GM21723 (cell line): Measurements from ENCODE around the gene VAC14.
A peak's percentile ranks its signal among the peaks of the same experiment; 100 is the strongest.
"Not testable (repeated sequence)": the region's sequence is repeated elsewhere in the genome, so short reads cannot be mapped to it uniquely, and the experiment has no call there.

ENCODE experiments used
- ATAC-seq: cut with Tn5 transposase; IDR thresholded peaks from one replicate; pipeline ENCODE4 v1.9.1; 2021; ENCODE audit warnings: mild to moderate bottlenecking, moderate library complexity; ENCODE audit not compliant: unreplicated experiment

The VAC14 gene

DNA sequence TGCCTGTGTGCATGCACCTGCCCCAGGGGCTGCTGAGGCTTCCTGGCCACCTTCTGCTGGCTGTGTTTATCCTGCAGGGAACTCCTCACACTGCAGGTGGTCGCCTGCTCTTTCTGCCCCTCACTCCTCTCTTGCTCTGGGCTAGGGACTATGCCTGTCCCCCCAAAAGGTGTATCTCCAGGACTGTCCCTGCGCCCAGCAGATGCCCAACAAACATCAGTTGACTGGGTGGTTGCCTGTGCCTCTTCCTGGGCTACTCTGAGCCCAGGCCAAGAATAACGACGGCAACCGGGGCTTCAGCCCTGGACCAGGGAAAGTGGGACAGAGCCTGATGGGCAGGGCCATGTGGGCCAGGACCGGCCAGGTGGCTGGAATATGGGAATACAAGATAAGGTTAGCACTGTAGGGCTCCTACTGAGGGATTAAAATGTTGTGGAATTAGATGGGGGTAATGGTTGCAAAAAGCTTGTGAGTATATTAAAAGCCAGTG lies 55.4 kb downstream of the VAC14 start:
- no peak for ATAC-seq

DNA sequence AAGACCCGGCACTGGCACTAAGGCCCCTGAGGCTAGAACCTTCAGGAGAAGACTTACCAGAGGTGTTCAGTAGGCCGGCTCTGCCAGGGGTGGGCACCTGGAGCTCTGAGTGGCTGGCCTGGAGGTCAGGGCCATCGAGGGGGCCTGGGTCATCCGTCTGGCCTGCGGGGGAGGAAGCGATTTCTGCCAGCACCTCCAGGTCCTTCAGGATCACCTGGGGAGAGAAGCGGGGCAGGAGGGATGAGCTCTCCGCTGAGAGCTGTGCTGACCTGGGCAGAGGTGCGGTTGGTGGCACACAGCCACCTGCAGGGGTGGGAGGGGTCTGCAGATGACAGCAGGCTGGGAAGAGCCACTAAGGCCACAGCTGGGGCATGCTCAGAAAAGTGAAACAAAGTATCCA lies 56.6 kb downstream of the VAC14 start:
- no peak for ATAC-seq

DNA sequence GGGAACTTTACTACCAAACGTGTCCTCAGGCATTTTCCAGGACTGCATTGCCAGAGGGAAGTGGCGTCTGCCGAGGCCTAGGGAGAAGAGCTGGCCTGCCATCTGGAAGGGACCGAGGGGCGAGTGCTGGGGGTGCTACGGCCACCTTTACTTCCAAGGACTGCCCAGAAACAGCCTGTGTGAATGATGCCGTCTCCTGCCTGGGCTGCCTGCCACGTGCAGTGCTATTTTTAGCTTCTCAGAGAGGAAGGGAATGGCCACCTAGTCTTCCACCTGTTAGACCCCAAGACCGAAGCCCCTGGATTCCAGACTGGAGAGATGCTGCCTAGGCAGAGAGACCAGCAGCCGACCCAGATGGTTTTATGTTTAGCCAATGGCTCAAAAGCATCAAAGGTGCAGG lies 57.2 kb downstream of the VAC14 start:
- no peak for ATAC-seq

DNA sequence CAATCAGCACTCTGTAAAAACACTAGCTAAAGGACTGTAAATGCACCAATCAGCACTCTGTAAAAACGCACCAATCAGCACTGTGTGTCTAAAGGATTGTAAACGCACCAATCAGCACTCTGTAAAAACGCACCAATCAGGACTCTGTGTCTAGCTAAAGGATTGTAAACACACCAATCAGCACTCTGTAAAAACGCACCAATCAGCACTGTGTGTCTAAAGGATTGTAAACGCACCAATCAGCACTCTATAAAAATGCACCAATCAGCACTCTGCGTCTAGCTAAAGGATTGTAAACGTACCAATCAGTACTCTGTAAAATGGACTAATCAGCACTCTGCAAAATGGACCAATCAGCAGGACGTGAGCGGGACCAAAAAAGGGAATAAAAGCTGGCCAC lies 58.0 kb downstream of the VAC14 start:
- ATAC-seq: not testable (repeated sequence)

DNA sequence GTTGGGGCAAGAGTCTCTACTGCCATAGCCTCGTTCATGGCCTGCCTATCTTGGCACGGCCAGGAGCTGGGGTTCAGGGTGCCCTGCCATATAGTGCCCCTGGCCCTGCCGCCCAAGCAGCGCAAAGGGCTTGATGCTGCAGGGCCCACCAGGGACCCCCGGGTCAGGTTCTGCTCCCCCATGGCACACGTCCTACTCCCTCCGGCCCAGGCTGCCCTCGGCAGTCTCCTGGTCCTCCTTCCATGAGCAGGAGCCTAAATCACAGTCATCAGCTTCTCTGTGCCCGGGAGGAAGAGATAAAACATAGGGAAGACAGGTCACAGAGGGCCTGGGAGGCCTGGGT lies 59.2 kb downstream of the VAC14 start:
- no peak for ATAC-seq

DNA sequence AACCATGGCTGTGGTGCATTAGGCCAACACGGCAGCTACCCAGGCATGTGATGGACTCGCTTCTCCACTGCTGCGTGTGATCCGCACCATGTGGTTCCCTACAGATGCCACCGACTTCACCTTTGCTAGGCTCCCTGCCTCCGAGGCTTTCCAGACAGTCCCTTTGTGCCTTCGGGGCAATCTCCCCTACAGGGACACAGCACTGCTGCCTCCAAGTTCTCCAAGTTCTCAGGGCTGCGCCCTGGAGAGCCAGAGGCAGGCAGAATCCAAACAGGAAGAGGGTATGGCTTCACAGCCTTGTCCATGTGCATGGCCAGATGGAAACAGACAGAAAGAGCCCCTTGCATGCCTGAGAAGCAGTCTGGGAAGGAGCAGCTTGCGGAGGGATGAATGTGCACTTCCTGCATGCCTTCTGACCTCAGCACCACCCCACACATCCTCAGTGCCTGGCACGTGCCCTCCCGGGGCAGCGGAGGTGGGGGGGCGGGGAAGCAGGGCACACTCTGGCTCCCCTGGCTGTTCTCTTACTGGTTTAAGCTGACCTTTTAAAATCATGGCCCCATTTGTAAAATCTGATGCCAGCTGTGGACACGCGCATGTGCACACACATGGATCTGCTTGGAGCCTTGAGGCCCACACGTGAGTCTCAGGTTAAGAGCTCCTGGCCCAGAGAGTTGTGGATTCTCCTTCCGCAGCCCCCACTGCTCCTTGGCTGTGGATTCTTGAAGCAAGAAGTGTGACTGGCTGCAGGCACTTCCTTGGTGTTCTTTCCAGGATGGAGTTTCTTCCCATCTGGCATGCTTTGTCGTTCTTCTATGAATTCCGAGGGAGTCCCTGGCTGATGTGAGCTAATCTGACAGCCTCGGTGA lies 59.8 kb downstream of the VAC14 start:
- ATAC-seq: no peak

DNA sequence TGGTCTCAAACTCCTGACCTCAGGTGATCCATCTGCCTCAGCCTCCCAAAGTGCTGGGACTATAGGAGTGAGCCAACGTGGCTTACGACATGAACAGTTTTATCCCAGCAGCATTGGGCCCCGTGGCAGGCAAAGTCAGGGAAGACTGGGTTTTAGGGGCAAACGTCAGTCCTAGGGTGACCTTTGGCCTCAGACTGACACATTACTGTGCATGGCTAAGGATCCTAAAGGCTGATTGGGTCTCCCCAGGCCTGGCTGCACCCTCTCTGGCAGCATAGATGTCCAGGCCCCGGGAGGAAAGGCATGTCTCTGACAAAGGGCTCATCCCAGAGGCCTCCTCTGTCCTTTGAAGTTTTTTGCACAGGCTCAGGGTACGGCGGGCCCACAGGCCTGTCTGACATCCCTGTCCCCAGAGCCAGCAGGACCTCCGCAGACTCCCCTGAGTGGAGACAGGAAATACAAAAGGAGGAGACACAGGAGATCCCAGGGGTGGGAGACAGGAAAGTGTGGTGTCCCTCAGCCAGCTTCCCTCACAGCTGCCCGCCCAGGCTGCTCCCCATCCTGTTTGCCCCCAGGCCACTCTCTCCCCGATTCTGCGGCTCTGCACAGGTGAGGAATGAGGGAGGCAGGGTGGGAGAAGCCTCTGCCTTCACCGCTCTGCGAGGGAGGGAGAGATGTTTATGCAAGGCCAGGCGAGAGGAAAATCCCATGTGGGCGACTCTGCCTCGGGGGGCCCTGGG lies 60.6 kb downstream of the VAC14 start:
- no peak for ATAC-seq

DNA sequence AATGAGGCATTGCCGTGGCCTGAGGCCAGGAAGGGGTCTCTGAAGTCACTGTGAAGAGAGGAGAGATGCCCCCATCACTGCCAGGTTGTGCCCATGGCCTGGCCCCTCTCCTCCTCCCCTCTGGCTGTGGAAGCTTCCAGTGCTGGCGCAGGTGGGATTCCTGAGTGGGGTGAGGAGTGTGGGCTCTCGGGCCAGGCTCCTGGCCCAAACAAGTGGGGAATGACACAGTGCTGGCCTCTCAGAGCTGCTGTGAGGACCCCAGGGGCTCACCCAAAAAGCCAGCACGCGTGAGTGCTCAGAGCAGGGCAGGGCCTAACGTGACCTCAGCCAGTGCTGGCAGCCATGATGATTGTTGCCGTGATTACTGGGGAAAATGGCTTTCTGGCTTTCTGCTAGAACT lies 61.6 kb downstream of the VAC14 start:
- ATAC-seq: no peak

DNA sequence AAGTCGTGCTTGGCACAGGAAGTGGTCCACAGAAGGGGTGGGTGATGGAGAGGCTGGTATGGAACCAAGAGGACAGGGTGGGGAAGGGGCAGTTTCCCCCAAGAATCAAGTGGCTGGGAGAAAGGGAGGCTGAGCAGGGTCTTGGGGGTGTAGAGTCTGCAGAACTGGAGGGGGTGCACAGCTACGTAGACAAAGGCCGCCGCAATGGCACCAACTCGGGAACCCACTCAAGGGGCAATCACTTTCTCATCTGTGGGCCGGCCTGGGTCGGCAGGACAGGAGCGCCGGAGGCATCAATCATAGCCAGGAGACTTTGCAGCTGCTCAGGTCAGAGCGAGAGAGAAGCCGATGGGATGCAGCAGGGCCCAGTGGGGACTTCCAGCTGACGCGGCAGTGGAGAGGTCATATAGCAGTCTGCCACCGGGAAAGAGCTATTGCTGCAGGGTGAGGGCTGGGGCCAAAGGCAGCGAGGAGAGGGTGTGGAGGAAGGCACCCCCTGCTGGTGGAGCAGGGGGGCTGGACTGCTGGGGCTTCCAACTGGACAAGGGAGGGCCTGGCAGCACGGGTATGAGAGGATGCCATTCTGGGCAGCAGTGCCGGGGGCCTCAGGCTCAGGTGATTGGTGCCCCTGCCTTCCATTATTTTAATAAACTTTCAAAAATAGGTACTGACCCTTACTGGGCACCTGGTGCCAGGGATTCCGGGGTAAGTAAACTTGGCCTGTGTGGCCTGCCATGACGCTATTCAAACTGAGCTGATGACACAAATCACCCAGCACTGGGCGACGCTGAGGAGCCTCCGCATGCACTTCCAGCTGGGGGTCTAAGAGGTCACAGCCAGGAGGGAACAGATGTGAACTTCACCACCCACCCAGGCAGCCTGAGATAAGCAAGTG lies 62.6 kb downstream of the VAC14 start:
- ATAC-seq: no peak

DNA sequence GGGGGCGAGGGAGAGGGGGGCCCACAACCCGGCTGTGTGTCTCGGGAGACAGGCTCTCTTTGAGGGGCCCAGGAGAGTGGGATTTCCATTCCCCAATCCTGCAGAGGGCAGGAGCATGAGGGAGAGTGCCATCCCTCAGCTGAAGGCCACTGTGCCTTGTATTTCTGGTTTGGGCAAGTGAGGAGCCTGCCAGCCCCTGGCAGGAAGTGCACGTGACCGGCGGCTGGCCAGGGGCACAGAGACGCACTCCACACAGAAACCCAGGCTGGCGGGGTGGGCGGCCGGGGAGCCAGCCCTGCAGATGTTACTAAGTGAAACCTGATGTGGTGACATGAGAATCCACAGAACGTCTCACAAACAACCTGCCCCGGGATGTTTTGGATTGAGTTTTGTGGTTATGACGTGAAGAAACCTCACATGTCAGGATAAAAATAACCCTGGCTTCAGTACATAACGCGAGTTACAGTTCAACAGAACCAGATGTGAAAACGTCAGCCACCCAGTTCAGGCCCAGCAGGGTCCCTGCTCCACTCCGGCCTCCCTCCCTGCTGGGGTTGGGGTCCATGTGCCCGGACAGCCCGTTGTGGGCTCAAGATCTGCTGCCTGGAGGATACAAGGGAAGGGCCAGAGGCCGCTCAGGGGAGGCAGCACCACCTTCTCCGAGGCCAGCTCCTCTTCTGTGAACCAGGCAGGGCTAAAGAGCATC lies 63.4 kb downstream of the VAC14 start:
- ATAC-seq: peak; percentile 92

DNA sequence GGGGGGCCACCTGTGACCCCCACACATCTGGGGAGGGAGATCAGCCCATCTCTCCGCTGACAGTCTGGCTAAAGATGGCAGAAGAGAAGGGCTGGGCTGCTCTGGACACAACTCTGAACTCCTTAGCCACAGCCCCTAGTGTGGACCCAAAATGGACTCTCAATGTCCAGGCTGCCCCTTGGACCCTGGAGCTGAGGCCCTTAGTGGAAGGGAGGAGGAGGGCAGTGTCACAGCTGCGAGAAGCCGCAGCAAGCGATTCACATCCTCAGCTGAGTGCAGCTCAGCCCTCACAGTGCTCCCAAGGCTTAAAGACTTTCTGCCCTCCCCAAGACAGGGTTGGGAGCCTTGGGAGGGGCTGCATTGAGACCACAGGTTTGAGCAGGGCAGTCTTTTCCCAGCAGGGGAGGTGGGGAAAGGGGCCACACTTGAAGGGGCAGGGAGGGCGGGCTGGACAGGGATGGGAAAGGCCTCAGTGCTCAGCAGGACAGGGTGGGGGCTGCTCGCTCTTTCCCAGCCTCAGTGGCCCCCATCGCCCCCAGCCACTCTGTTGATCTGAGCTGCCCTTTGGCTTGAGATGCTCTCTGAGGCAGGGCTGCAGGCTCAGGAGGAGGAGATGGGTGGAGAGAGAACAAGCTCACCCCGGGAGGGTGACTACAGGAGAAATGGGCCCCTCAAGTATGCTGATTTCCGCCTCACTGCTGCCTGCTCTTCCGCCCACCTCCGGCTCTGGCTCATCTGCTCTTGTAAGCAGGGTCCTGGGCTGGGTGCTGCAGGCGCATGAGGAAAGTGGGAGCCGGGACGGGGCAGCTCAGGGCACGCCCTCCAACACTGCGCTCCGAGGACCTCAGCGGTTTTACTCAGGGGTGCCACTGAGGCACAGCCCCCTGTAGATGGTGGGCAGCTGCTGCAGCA lies 64.2 kb downstream of the VAC14 start:
- no peak for ATAC-seq

DNA sequence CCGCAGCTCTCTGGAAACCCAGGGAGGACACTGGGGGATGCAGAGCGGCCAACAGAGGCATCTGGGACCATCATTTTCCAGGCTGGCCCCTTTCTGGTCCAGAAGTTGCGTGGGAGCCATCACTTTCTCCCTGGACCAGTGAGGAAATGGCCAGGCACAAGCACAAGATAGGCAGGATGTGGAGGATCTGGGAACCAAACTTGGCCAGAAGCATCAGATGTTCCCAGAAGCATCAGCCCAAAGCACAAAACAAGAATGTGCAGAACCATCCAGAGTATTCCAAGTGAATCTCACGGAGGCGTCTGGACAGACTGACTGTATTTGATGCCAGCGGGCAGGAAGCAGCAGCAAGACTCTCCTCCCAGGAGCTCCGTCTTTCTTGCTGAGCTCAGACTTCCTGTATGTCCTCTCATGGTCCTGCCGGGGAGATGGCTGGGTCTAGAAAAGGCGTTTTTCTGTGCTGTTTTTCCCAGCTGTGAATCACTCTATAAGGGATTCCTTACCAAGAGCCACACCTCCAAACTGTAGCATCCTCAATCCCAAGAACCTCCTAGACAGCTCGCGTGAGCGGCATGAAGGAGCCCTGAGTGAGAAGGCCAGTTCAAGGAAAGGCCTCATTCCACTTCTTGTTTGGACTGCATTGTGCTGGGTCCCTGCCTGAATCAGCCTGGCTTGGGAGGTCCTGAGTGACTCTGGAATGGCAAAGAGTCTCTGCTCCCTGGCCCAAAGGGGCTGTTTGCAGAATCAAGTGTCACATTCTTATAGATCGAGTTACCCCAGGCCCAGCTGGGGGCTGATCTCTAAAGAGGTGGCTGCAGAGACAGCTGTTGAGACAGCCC lies 65.6 kb downstream of the VAC14 start:
- no peak for ATAC-seq

DNA sequence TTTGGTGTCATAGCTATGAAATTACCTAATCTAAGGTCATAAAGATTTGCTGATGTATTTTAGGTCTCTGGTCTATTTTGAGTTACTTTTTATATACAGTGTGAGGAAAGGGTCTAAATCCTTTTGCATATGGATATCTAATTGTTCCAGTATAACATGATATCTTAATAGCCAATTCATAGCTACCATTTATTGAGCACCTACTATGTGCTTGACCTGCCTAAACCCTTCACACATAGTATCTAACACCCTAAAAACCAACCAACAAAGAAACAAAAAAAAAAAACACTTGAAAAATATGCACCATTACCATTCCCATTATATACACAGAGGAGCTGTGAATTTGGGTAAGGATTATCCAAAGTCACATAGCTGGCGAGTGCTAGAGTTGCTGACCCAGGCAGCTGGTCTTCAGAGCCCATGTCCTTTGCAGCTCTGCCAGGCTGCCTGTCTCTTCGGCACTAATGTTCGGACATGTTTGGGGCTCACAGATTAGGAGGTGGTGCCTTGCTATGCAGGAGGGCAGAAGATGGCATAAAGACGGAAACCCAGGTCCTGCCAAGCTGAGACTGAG lies 66.3 kb downstream of the VAC14 start:
- ATAC-seq: no peak

DNA sequence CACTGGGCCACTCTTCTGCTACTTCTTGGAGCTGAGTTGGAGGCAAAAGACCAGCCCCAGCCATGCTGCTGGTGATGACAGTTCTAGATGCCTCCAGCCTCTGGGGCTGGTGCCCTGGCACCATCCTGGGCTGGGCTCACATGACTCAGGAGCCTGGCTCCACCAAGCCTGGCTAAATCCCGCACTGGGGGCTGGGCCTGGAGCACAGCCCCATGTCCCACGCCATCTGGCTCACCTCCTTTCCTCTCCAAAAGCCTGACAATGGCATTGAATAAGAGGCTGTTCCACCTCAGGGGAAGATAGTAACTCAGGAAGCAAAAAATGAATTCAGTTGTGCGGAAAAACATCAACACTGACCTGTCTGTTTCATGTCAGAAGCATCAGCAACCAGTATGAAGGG lies 70.0 kb downstream of the VAC14 start:
- ATAC-seq: no peak

DNA sequence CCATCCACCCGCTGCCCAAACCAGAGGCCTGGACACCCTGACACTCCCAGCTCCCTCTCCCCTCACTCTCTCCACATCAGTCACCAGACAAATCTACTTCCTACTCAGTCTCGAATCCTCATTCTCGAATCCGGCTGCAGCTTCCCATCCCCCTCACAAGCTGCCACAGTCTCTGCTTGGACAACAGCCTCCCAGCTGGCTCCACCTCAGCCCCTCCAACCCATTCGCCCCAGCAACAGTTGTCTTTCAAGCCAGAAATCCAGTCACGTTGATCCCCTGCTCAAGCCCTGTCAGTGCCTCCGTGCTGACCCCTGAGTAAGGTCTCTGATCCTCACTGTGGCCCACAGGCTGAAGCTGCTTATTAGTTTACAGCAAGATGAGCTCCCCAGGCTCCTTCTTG lies 70.9 kb downstream of the VAC14 start:
- no peak for ATAC-seq

DNA sequence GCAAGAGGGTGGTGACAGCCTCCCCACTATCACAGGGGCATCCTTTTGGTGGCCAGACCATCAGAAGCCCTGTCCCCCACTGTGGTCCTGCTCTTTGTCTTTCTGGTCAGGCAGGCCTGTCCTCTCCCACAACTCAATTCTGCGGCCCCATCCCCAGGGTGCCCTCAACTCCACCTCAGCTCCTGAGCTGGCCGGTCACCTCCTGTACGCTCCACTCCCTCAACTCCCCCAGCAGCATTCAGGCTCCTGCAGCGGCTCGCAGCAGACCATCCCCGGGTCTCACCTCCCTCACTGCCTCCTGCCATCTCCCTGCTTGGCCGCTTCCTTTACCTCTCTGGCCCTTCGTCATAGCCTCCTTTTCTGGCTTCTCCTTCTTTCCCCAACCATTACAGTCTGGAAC lies 71.7 kb downstream of the VAC14 start:
- no peak for ATAC-seq

DNA sequence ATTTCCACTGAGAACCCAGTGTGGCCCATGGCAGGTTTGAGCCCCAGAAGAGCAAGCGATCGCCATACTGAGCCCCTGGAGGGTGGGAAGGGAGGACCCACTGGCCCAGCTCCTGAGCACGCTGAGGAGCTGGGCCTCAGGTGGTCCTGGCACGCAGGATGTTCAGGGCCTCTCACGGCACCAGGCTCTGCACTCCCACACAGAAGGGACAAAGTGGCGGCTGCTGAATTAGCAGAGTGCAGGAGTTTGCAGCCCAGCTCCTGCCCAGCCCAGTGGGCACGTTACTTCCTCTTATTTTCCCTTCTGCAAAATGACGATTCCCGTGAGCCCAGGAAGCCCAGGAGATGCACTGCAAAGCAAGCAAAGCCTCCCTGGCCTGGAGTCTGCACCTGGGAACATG lies 72.8 kb downstream of the VAC14 start:
- no peak for ATAC-seq

DNA sequence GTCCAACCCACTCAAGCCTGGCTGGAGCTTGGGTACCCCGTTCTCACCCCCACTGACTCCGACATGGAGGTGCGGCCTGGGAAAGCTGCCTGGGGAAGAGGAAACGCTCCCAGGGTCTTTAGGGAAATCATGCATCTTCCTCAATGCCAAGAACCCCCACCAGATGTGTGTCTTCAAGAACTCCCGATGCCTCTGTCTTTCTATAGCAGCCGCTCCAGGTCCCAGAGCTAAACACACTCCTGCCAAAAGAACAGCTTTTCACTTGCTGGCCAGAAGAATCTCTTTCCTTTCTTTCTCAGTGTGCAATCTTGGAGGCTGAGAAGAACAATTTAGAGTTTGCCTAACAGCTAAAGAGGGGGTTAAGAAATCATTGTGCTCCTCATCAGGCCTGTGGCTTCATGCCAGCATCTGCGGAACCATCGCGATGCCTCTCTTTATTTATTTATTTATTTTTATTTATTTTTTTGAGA lies 74.0 kb downstream of the VAC14 start:
- no peak for ATAC-seq
